ENCODE measurements around the gene GPR3.

Gene GPR3

DNA sequence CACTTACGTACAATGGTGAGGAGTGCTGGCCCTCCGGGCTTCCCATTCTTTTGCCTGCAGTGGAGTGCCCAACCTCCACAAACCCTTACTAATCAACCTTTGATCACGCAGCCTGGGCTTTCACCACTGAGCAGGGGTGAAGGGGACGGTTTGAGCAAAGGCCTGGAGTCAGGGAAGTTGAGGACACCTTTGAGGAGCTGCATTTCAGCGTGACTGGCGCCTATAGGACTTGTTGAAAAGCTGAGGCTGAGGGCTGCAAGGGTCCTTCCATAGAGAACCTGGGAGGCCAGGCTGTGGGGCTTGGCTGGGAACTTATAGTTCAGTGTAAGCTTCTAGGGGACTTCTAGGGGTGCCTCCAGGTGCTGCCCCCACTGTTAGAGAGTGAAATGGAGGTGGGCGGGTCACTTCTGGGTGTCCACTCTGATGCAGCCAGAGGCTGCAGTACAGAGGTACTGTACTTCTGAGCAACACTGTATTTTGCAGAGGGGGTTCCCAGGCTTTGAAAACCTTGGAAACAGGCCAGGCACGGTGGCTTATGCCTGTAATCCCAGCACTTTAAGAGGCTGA is 40.8 kb upstream of the GPR3 start:
- no peak overlapping the region for H3K27ac ChIP-seq
- no peaks in the 10 kb centered on the region for H3K27me3 ChIP-seq
- no peak for TF ChIP-seq CTCF (IDR thresholded peaks at IDR 0.05)
- no peaks in the 10 kb centered on the region for H3K9me3 ChIP-seq
- peaks cover under 1 to 20% of the 10 kb centered on the region in 2 experiments for H3K4me1 ChIP-seq (ENCODE audit: control insufficient read depth in 1 of 2, insufficient read depth in 1 of 2, low read depth in 1 of 2, low read length in 1 of 2)
- H3K36me3 ChIP-seq: peaks cover 75% of the 10 kb centered on the region
- no peak overlapping the region for H3K4me3 ChIP-seq (ENCODE audit: low read depth in 1 of 2, low read length in 1 of 2)

- Histone ChIP-seq H3K36me3 (peaks cover 59% of the 10 kb centered on the region), H3K27me3 (no peaks in the 10 kb centered on the region), H3K27ac (peak overlapping the region; percentile 60), H3K4me3 (ENCODE audit: low read depth in 1 of 2, low read length in 1 of 2) (no peak overlapping the region), H3K4me1 (ENCODE audit: control insufficient read depth in 1 of 2, insufficient read depth in 1 of 2, low read depth in 1 of 2, low read length in 1 of 2) (peaks cover 13 to 34% of the 10 kb centered on the region in 2 experiments), H3K9me3 (no peaks in the 10 kb centered on the region)
- TF ChIP-seq CTCF (IDR thresholded peaks at IDR 0.05): no peak
Observed at GRCh38 chr1:27353166-27353565, 39.3 kb upstream of the GPR3 start.

GRCh38 chr1:27353629-27354028 is 38.8 kb upstream of the GPR3 start:
- H3K27me3 ChIP-seq: peaks cover 2% of the 10 kb centered on the region
- H3K4me1 ChIP-seq (ENCODE audit: control insufficient read depth in 1 of 2, insufficient read depth in 1 of 2, low read depth in 1 of 2, low read length in 1 of 2): peaks cover 13 to 34% of the 10 kb centered on the region in 2 experiments
- H3K36me3 ChIP-seq: peaks cover 57% of the 10 kb centered on the region
- peak overlapping the region; percentile 60 for H3K27ac ChIP-seq
- no peak overlapping the region for H3K4me3 ChIP-seq (ENCODE audit: low read depth in 1 of 2, low read length in 1 of 2)
- no peak for TF ChIP-seq CTCF (IDR thresholded peaks at IDR 0.05)
- no peaks in the 10 kb centered on the region for H3K9me3 ChIP-seq

DNA sequence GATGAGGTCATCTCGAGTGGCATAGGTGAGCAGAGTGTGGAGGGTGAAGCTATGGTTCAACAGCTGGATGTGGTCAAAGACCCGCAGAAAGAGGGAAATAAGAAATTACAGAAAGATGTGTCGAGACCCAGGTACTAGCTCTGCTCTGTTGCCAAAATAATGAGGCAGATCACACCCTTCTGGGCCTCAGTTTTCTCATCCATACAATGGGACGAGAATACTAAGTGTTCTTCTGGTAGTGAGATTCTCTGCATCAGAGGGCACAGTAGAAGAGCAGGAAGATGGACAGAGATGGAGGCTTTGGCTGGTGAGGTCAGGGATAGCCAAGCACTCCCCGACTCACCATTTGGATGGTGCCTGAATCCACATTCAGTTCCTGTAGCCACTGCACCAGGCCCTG is 36.7 kb upstream of the GPR3 start:
- Histone ChIP-seq H3K4me1 (ENCODE audit: control insufficient read depth in 1 of 2, insufficient read depth in 1 of 2, low read depth in 1 of 2, low read length in 1 of 2) (peaks cover 23 to 35% of the 10 kb centered on the region in 2 experiments), H3K9me3 (no peaks in the 10 kb centered on the region), H3K4me3 (ENCODE audit: low read depth in 1 of 2, low read length in 1 of 2) (no peak overlapping the region), H3K27ac (no peak overlapping the region), H3K36me3 (peaks cover 38% of the 10 kb centered on the region), H3K27me3 (peaks cover 23% of the 10 kb centered on the region)
- no peak for TF ChIP-seq CTCF (IDR thresholded peaks at IDR 0.05)

DNA sequence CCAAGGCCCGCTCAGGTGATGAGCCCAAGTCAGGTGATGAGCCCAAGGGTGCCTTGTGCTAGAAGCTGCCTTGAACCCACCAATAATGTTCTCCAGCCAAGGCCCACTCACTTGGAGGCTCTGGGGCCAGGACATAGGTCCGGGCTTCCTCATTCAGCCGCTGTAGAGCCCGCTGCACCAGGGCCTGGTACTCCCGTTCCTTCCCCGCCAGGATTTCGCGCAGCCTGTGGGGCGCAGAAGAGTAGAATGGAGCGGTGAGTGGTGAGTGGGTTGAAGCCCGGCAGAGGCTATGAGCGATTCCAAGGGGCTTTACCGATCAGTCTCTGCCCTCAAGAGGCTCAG is 36.2 kb upstream of the GPR3 start:
- TF ChIP-seq CTCF (IDR thresholded peaks at IDR 0.05): no peak
- H3K27ac ChIP-seq: peak overlapping the region; percentile 73
- H3K4me1 ChIP-seq (ENCODE audit: control insufficient read depth in 1 of 2, insufficient read depth in 1 of 2, low read depth in 1 of 2, low read length in 1 of 2): peaks cover 29 to 40% of the 10 kb centered on the region in 2 experiments
- H3K27me3 ChIP-seq: peaks cover 29% of the 10 kb centered on the region
- no peak overlapping the region for H3K4me3 ChIP-seq (ENCODE audit: low read depth in 1 of 2, low read length in 1 of 2)
- H3K36me3 ChIP-seq: peaks cover 32% of the 10 kb centered on the region
- H3K9me3 ChIP-seq: no peaks in the 10 kb centered on the region

All from neutrophil (primary cell).